HCT116 (cell line): ENCODE data around the gene SLC22A4. TPM values are rescaled to one million over a fixed set of nuclear protein-coding genes. Genes with fewer than 3 reads are reported as not detected.

ENCODE experiments used
- ATAC-seq: fragments of 200-7000 bp; cut with Tn5 transposase; 2 replicates; pipeline ENCODE4 v1.9.1; 2020; ENCODE audit warnings: mild to moderate bottlenecking, moderate library complexity
- BruUV-seq: library from RNA; stranded (reverse); fragments of 400-500 nt; replicated peaks from 2 replicates; lab custom pipeline; 2021; lab: Mats Ljungman, UMichigan
- CTCF ChIA-PET: fragments of 300-600 bp; sonication (Branson Sonifier 250); formaldehyde crosslinking; loops from one replicate; lab custom pipeline; 2021; ENCODE audit warnings: antibody characterized with exemption; lab: Charles Lee
- POLR2A ChIA-PET: fragments of 300-600, 350-600 bp; sonication (Branson Sonifier 250); formaldehyde crosslinking; loops from one replicate; lab custom pipeline; 2021; ENCODE audit warnings: antibody characterized with exemption; lab: Charles Lee
- RAD21 ChIA-PET, 2 experiments: fragments of 300-600 bp; sonication (Branson Sonifier 250); formaldehyde crosslinking; loops; one replicate each; lab custom pipeline; 2023; ENCODE audit warnings: low total read pairs in 2 of 2; ENCODE audit not compliant: uncharacterized antibody in 2 of 2, unreplicated experiment in 2 of 2, low non-redundant PET in 1 of 2; lab: Charles Lee
- DNase-seq: peaks from one replicate; pipeline ENCODE4 v3.0.0-alpha.2; 2010; ENCODE audit warnings: low read depth, low spot score
- H2AFZ ChIP-seq: fragments of 200-600 bp; shearing (Covaris generic), sonication (generic); 2 replicates; pipeline ENCODE4 v1.6.1; 2017; ENCODE audit warnings: low read depth, mixed run types, mixed read lengths, antibody characterized with exemption, low read length; ENCODE audit not compliant: poor library complexity, severe bottlenecking
- H3K27ac ChIP-seq: 2 replicates; pipeline ENCODE4 v1.5.1; 2012; ENCODE audit warnings: low read depth, low read length
- H3K27me3 ChIP-seq: fragments of 200-600 bp; sonication (generic); 2 replicates; pipeline ENCODE4 v1.6.1; 2016; ENCODE audit warnings: mixed run types, low read length, mixed read lengths; ENCODE audit not compliant: insufficient read depth
- H3K36me3 ChIP-seq, 2 experiments: fragments of 200-500 bp in 1 of 2; fragments of 200-600 bp in 1 of 2; sonication (Bioruptor generic) in 1 of 2; sonication (generic) in 1 of 2; 2 replicates each; pipeline versions ENCODE4 v1.5.1 to v1.6.1; 2014 to 2016; ENCODE audit warnings: low read length in 2 of 2, inconsistent platforms in 1 of 2, mixed read lengths in 1 of 2, mixed run types in 1 of 2; ENCODE audit not compliant: insufficient read depth in 2 of 2, control insufficient read depth in 1 of 2
- H3K4me1 ChIP-seq, 2 experiments: fragments of 200-600 bp in 1 of 2; sonication (generic) in 1 of 2; 2 replicates each; pipeline versions ENCODE4 v1.5.1 to v1.6.1; 2012 to 2017; ENCODE audit warnings: low read length in 2 of 2, inconsistent platforms in 1 of 2, mild to moderate bottlenecking in 1 of 2, mixed read lengths in 1 of 2, mixed run types in 1 of 2, moderate library complexity in 1 of 2; ENCODE audit not compliant: insufficient read depth in 2 of 2, control insufficient read depth in 1 of 2
- H3K4me2 ChIP-seq: fragments of 200-600 bp; sonication (generic); 2 replicates; pipeline ENCODE4 v1.6.1; 2017; ENCODE audit warnings: mixed run types, low read length, mixed read lengths
- H3K4me3 ChIP-seq, 2 experiments: fragments of 200-600 bp in 1 of 2; sonication (generic) in 1 of 2; replicated peaks in 1 of 2; 2 replicates each; pipeline ENCODE4 v1.5.1; 2011 to 2016; ENCODE audit warnings: low read length in 2 of 2, control low read depth in 1 of 2, low read depth in 1 of 2, mild to moderate bottlenecking in 1 of 2, mixed read lengths in 1 of 2, mixed run types in 1 of 2
- H3K79me2 ChIP-seq: fragments of 200-600 bp; sonication (generic); 2 replicates; pipeline ENCODE4 v1.6.1; 2017; ENCODE audit warnings: mild to moderate bottlenecking, mixed run types, low read length, moderate library complexity, mixed read lengths; ENCODE audit not compliant: insufficient read depth
- H3K9ac ChIP-seq: fragments of 200-600 bp; sonication (generic); 2 replicates; pipeline ENCODE4 v1.6.1; 2016; ENCODE audit warnings: low read length, mixed read lengths
- H3K9me2 ChIP-seq: fragments of 200-600 bp; sonication (generic), shearing (Covaris generic); 2 replicates; pipeline ENCODE4 v1.6.1; 2017; ENCODE audit warnings: mixed run types, mild to moderate bottlenecking, moderate library complexity; ENCODE audit not compliant: insufficient read depth
- H3K9me3 ChIP-seq, 2 experiments: fragments of 200-500 bp in 1 of 2; fragments of 200-600 bp in 1 of 2; sonication (Bioruptor generic) in 1 of 2; sonication (generic) in 1 of 2; 2 replicates each; pipeline ENCODE4 v1.6.1; 2014 to 2017; ENCODE audit warnings: low read length in 2 of 2, mixed read lengths in 2 of 2, inconsistent platforms in 1 of 2, low read depth in 1 of 2, mild to moderate bottlenecking in 1 of 2, mixed run types in 1 of 2, moderate library complexity in 1 of 2; ENCODE audit not compliant: control insufficient read depth in 1 of 2, insufficient read depth in 1 of 2
- H4K20me1 ChIP-seq: fragments of 200-600 bp; sonication (generic), shearing (Covaris generic); 2 replicates; pipeline ENCODE4 v1.6.1; 2017; ENCODE audit warnings: mixed run types, mild to moderate bottlenecking, moderate library complexity; ENCODE audit not compliant: insufficient read depth
- CBX3 ChIP-seq: IDR thresholded peaks from 2 replicates; pipeline ENCODE4 v1.6.1; 2012; ENCODE audit warnings: low read depth
- CTCF ChIP-seq, 3 experiments: fragments of 200-600 bp in 1 of 3; sonication (generic) in 1 of 3; IDR thresholded peaks in 2 of 3; conservative IDR thresholded peaks in 1 of 3; 2 replicates each; pipeline ENCODE4 v1.5.1; 2012 to 2017; ENCODE audit warnings: low read depth in 2 of 3, low read length in 2 of 3, antibody characterized with exemption in 1 of 3, borderline replicate concordance in 1 of 3, control low read depth in 1 of 3, mild to moderate bottlenecking in 1 of 3, mixed read lengths in 1 of 3, mixed run types in 1 of 3, moderate library complexity in 1 of 3; ENCODE audit not compliant: insufficient read depth in 1 of 3
- EGR1 ChIP-seq: IDR thresholded peaks from 2 replicates; pipeline ENCODE4 v1.6.1; 2012; ENCODE audit warnings: low read depth
- EZH2 ChIP-seq: fragments of 200-600 bp; sonication (generic); IDR thresholded peaks from 2 replicates; pipeline ENCODE4 v1.6.1; 2017; ENCODE audit warnings: antibody characterized with exemption, mixed run types
- FOSL1 ChIP-seq: IDR thresholded peaks from 2 replicates; pipeline ENCODE4 v1.6.1; 2012; ENCODE audit warnings: low read depth
- MAX ChIP-seq: IDR thresholded peaks from 2 replicates; pipeline ENCODE4 v1.6.1; 2012
- POLR2A ChIP-seq: IDR thresholded peaks from 2 replicates; pipeline ENCODE4 v1.7.0; 2011; ENCODE audit warnings: borderline replicate concordance; ENCODE audit not compliant: insufficient read depth, insufficient read length; ENCODE audit errors: extremely low read depth
- REST ChIP-seq: IDR thresholded peaks from 2 replicates; pipeline ENCODE4 v1.6.1; 2012; ENCODE audit warnings: low read depth
- SIN3A ChIP-seq: IDR thresholded peaks from 2 replicates; pipeline ENCODE4 v1.6.1; 2012; ENCODE audit warnings: low read depth
- SRF ChIP-seq: IDR thresholded peaks from 2 replicates; pipeline ENCODE4 v1.6.1; 2012; ENCODE audit warnings: low read depth
- YY1 ChIP-seq: IDR thresholded peaks from 2 replicates; pipeline ENCODE4 v1.6.1; 2011; ENCODE audit warnings: low read length, low read depth, moderate library complexity, mild to moderate bottlenecking; ENCODE audit not compliant: insufficient replicate concordance; ENCODE audit errors: extremely low read depth
- intact Hi-C: fragments of 100-400 bp; cut with micrococcal nuclease; formaldehyde crosslinking; loops from 2 replicates; pipeline ENCODE4 v1.10.0; 2022
- total RNA-seq: library from RNA; stranded (reverse); gene quantifications from one replicate; pipeline ENCODE4 v1.2.1, GENCODE V29; 2021; ENCODE audit not compliant: unreplicated experiment

Gene SLC22A4
- total RNA-seq, 1 experiment from 2014 or later: 0.59 TPM

- H4K20me1 ChIP-seq: no peaks in the 10 kb centered on the region
- BruUV-seq: no TSS peak
- no peaks in the 10 kb centered on the region for H3K27me3 ChIP-seq
- no peak overlapping the region for H3K27ac ChIP-seq
- RAD21 ChIA-PET: no interaction called here
- no peak for TF ChIP-seq EGR1
- TF ChIP-seq REST: no peak
- TF ChIP-seq SIN3A: no peak
- no peak for TF ChIP-seq FOSL1
- TF ChIP-seq SRF: no peak
- TF ChIP-seq CBX3: no peak
- TF ChIP-seq CTCF (IDR thresholded peaks at IDR 0.05 in 2 of 3, conservative IDR thresholded peaks at IDR 0.05 in 1 of 3; ENCODE audit: borderline replicate concordance in 1 of 3, insufficient read depth in 1 of 3, low read depth in 2 of 3, low read length in 2 of 3): no peak
- TF ChIP-seq EZH2: no peak
- TF ChIP-seq POLR2A: no peak
- TF ChIP-seq YY1: no peak
- no peak for TF ChIP-seq MAX
- TF ChIP-seq, all 23 proteins: peak for 0
- ChIA-PET POLR2A (no interaction called here), CTCF (no interaction called here)
- DNase-seq (no peak), ATAC-seq (no peak)
- no peak overlapping the region for H2AFZ ChIP-seq
- no peaks in the 10 kb centered on the region for H3K36me3 ChIP-seq
- H3K4me3 ChIP-seq: no peak overlapping the region
- H3K9me2 ChIP-seq: no peaks in the 10 kb centered on the region
- H3K4me1 ChIP-seq: peaks cover 4 to 40% of the 10 kb centered on the region in 2 experiments
- no peak overlapping the region for H3K9ac ChIP-seq
- intact Hi-C loops: no loop called here
- H3K79me2 ChIP-seq: no peaks in the 10 kb centered on the region
- H3K4me2 ChIP-seq: no peak overlapping the region
- no peaks in the 10 kb centered on the region for H3K9me3 ChIP-seq
These were observed 27.4 kb upstream of the SLC22A4 start for GRCh38 chr5:132266836-132267160.
